Upper lobe of left lung (tissue), 4 donors: ENCODE results near the gene MICALL1.
"Not testable (repeated sequence)": the region's sequence is repeated elsewhere in the genome, so short reads cannot be mapped to it uniquely, and the experiment has no call there.

Experiments used
- CTCF ChIP-seq, 6 experiments: fragments of 450-650 bp in 4 of 6; fragments of 200-600 bp in 2 of 6; sonication (generic) in 2 of 6; IDR thresholded peaks; one replicate each; pipeline ENCODE4 v1.5.1; 2016 to 2019; ENCODE audit warnings: antibody characterized with exemption in 6 of 6
- EP300 ChIP-seq, 4 donors: sonication (generic); formaldehyde crosslinking; IDR thresholded peaks; one replicate each; pipeline ENCODE4 v1.5.1; 2017; ENCODE audit warnings: antibody characterized with exemption in 4 of 4, control low read depth in 2 of 4
- POLR2A ChIP-seq, 4 donors: fragments of 450-650 bp; IDR thresholded peaks; one replicate each; pipeline ENCODE4 v1.5.1; 2016 to 2017; ENCODE audit warnings: antibody characterized with exemption in 4 of 4, mild to moderate bottlenecking in 2 of 4
- POLR2AphosphoS5 ChIP-seq, 2 donors: sonication (generic); formaldehyde crosslinking; IDR thresholded peaks; one replicate each; pipeline ENCODE4 v1.5.1; 2017; ENCODE audit warnings: antibody characterized with exemption in 2 of 2

DNA sequence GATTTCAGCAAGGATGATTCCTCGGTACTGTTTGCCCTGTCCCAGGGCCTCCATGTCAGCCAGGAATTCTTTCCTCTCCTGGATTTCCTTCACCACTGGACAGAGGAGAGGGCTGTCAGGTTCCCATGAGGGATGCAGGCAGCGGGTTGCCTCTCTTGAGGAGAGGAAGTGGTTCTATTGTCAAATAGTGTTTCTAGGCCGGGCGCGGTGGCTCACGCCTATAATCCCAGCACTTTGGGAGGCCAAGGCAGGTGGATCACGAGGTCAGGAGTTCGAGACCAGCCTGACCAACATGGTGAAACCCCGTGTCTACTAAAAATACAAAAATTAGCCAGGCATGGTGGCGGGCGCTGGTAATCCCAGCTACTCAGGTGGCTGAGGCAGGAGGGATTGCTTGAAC is 38.3 kb downstream of the MICALL1 start:
- TF ChIP-seq POLR2A, CTCF, POLR2AphosphoS5, EP300 (IDR thresholded peaks at IDR 0.05): not testable (repeated sequence)
